Choroid plexus epithelial cell (primary cell): ENCODE data around the gene ABHD1.

ENCODE experiments used
- DNase-seq: peaks from one replicate; pipeline ENCODE4 v3.0.0-alpha.2; 2010; ENCODE audit warnings: low read depth
- H3K4me3 ChIP-seq: 2 replicates; pipeline ENCODE4 v1.5.1; 2011; ENCODE audit warnings: low read depth, mild to moderate bottlenecking, control low read depth, low read length, moderate library complexity
- TF ChIP-seq, protein P1 (sequence below): conservative IDR thresholded peaks from 2 replicates; pipeline ENCODE4 v1.5.1; 2011; ENCODE audit warnings: low read depth, mild to moderate bottlenecking, control low read depth, inconsistent platforms, low read length, moderate library complexity

ABHD1 gene

DNA sequence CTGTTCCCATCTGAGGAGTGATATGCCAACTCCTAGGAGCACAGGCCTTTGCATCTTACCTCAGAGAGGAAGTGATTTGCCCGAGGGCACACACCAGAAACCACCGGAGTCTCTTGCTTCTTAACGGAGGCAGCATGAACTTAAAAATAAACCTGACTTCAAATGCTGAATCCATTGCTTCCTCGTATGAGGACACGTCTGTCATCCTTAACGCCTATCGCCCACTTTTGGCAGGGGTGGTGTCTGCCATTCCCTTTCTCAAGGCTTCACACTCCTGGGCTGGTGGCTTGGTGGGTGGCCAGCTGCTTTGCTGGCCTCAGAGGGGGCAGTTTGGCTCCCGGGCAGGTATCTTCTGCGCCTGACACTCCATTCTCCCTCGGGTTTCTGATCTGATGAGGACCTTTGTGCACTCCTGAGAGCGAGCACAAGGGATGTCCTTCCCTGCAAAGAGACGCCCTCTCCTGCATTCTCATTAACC lies 11.9 kb downstream of the ABHD1 start:
- TF ChIP-seq, protein P1, sequence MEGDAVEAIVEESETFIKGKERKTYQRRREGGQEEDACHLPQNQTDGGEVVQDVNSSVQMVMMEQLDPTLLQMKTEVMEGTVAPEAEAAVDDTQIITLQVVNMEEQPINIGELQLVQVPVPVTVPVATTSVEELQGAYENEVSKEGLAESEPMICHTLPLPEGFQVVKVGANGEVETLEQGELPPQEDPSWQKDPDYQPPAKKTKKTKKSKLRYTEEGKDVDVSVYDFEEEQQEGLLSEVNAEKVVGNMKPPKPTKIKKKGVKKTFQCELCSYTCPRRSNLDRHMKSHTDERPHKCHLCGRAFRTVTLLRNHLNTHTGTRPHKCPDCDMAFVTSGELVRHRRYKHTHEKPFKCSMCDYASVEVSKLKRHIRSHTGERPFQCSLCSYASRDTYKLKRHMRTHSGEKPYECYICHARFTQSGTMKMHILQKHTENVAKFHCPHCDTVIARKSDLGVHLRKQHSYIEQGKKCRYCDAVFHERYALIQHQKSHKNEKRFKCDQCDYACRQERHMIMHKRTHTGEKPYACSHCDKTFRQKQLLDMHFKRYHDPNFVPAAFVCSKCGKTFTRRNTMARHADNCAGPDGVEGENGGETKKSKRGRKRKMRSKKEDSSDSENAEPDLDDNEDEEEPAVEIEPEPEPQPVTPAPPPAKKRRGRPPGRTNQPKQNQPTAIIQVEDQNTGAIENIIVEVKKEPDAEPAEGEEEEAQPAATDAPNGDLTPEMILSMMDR: no peak
- H3K4me3 ChIP-seq: no peak overlapping the region
- DNase-seq: no peak

DNA sequence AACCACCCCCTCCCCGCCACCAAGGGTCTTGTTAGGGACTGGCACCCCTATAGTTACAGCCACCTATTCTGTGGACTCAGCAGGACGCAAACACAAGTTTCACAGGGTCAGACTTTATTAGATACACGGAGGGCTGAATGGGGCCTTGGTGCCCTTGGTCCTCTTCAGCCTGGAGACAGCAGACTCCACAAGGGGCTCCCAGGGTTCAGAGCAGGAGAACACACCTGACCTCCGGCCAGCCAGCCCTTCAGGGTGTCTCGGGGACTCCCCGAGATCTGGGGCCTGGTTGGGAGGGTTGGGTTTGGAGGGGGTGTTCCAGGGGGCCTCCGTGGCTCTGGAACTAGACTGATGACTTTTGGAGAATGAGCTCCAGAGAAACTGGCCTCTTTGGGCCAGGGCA lies 13.1 kb downstream of the ABHD1 start:
- TF ChIP-seq, protein P1: no peak
- no peak for DNase-seq
- H3K4me3 ChIP-seq: no peak overlapping the region

DNA sequence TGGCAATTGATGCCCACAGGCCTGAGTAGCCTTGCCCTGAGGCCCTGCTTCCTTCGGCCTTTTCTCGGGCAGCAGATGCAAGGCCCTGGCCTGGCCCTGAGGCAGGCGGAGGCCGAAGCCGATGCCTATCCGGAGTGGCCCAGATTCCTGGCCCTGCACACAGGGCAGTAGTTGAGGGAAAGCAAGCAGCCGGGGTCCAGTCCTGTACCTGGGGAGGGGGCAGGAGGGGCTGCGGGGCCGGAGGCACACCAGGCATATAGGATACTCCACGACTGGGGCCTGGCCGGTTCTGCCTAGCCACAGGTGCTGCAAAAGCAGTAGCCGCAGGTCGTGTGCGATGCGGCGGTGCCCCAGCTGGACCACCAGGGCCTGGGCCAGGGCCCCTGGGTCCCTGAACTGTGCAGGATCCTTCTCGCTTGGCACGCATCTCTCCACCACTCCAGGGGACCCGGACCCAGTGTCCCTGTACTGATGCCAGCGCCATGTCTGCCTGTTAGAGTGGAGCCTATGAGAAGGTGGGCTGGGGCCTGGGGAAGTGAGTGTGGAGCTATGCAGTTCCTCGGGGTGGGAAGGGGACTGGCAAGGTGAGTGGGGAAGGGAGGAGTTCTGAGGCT lies 13.8 kb downstream of the ABHD1 start:
- no peak for DNase-seq
- TF ChIP-seq, protein P1: no peak
- H3K4me3 ChIP-seq: no peak overlapping the region

DNA sequence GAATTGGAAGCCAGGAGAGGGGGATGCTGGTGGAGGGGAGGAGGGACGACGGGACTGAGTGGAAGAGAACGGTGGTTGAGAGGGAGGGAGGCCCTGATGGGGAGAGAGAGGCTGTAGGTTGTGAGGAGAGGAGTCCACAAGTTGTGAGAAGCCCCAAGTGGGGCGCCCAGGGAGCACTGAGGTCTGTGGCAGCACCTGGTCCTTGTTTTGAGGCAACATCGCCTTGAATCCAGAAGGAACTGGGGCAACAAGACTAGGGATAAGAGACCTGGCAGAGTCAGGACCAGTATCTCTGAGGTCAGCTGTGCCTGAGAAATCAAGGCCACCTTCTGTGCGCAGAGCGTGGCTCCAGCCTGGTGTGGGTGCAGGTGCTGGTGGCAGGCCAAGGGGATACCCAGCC lies 14.5 kb downstream of the ABHD1 start:
- TF ChIP-seq, protein P1: no peak
- DNase-seq: no peak
- no peak overlapping the region for H3K4me3 ChIP-seq

DNA sequence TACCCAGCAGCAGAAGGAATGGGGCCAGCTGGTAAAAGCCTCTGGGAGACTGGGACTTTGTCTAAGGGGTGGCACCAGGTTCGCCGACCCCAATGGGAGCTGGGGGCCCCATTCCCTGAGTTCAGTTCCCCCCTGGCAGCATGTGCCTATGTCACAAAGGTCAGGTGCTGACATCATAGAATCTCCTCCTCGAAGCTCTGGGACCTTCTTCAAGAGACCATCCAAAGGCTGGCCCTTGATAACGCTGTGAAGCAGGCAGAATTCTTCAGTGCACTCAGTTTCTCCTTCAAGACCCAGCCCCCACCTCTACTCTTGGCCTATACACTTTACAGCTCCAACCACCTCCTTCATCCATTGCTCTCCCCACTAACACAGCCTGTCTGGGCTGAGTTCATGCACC lies 15.7 kb downstream of the ABHD1 start, which contains the start of gene PRR30:
Gene PRR30, minus strand, starts transcription at position 101 of the 400 bp plus-strand sequence. CDS start 1,081 bp downstream, outside the sequence.
- TF ChIP-seq, protein P1: no peak
- DNase-seq: no peak

DNA sequence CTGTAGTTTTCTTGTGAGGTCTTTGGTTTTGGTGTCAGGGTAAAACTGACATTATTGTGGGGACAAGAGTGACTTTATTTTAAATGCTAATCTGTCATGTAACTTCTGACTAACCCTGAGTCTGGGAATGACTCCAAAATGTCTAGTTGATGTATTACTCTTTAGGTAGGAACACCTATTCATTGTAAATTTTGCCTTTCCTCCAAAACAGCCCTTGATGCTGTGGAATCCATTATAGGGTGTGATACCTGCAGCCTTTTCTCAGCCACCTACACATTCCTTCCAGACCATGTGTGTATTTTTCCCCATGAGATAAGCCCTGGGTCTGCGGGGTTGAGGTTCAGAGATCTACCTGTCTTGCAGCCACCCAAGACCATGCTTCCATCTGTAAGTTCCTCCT lies 19.7 kb downstream of the ABHD1 start:
- no peak overlapping the region for H3K4me3 ChIP-seq
- TF ChIP-seq, protein P1: no peak
- no peak for DNase-seq

More for the DNA sequence above, 15.7 kb downstream of the ABHD1 start, which contains the start of gene PRR30:
- no peak within 1 kb of the TSS for H3K4me3 ChIP-seq

DNA sequence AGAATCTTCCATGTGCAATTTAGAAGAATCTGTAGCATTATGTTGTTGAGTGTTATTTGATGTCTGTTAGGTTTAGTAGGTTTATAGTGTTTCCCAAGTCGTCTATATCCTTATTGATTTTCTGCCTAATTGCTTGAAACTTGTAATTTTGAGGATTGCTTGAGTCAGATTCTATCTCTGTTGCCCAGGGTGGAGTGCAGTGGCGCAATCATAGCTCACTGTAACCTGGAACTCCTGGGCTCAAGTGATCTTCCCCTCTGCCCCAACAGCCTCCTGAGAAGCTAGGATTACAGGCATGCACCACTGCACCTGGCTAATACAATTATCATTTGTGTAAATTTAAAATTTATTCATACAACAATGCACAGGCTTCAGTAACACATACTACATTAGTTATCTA lies 22.1 kb downstream of the ABHD1 start:
- TF ChIP-seq, protein P1: no peak
- no peak for DNase-seq
- no peak overlapping the region for H3K4me3 ChIP-seq
